ENCODE measurements around the gene AHCTF1. TPM values are rescaled to one million over a fixed set of nuclear protein-coding genes. Genes with fewer than 3 reads are reported as not detected.

Gene AHCTF1
- total and polyA plus RNA-seq, 9 of the 15 experiments (the other 6 are each of a cell fraction or from before 2014, with no cell fraction given) = 9.4 to 102 (median 47.6) TPM

DNA sequence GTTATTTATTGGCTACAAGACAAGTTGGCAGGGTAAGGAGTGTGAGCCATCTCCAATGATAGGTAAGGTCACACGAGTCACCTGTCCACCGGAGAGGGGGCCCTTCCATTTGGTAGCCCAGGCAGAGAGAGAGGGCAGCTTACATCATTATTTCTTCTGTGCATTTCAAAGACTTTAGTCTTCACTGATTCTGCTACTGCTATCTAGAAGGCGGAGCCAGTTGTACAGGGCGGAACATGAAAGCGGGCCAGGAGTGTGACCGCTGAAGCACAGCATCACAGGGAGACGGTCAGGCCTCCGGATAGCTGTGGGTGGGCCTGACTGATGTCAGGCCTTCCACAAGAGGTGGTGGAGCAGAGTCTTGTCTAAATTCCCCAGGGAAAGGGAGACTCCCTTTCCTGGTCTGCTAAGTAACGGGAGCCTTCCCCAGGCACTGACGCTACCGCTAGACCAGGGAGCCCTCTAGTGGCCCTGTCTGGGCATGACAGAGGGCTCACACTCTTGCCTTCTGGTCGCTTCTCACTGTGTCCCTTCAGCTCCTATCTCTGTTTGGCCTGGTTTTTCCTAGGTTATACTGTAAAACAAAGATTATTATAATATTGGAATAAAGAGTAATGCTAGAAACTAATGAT is 39.5 kb upstream of the AHCTF1 start:
- in situ Hi-C loops (cut with MboI) (no loop called here), intact Hi-C loops (cut with micrococcal nuclease) (loop anchor here (1.0 to 5.0 kb wide), 2 partner anchors 64 to 274 kb away; no protein-coding TSS in a partner anchor)
- Histone ChIP-seq H3K27me3 (ENCODE audit: control insufficient read depth in 2 of 2, insufficient read depth in 2 of 2, low read length in 2 of 2) (no peaks in the 10 kb centered on the region), H3K9me3 (replicated peaks; ENCODE audit: control insufficient read depth, insufficient read depth, low read depth, low read length) (peaks cover 9% of the 10 kb centered on the region), H3K27ac (ENCODE audit: extremely low read depth, low read depth, low read length) (no peak overlapping the region), H3K4me2 (ENCODE audit: insufficient read depth, low read length) (no peak overlapping the region), H3K9ac (ENCODE audit: insufficient read depth in 1 of 2, low read depth in 2 of 2, low read length in 2 of 2) (no peak overlapping the region), H3K9me1 (ENCODE audit: control insufficient read depth, insufficient read depth, low read length) (no peaks in the 10 kb centered on the region), H3K4me3 (no peak overlapping the region), H3K79me2 (ENCODE audit: control insufficient read depth, insufficient read depth, low read length) (no peaks in the 10 kb centered on the region), H3K4me1 (replicated peaks in 1 of 2; ENCODE audit: control insufficient read depth in 2 of 2, insufficient read depth in 2 of 2, low read length in 2 of 2) (no peaks in the 10 kb centered on the region), H4K20me1 (replicated peaks; ENCODE audit: control insufficient read depth, insufficient read depth, low read length) (no peaks in the 10 kb centered on the region), H3K36me3 (ENCODE audit: control insufficient read depth, insufficient read depth, low read length) (no peaks in the 10 kb centered on the region), H2AFZ (ENCODE audit: low read depth, low read length) (peak overlapping the region; percentile 43; the same call in 1 of the 2 replicates)
- 63% methylated on average over 12 of the region's 12 CpGs for WGBS (ENCODE audit: insufficient coverage, low coverage, missing lambda C conversion rate)
- ChIA-PET POLR2A (interaction anchor here (0.5 to 0.6 kb wide), 2 partner anchors 364 to 393 kb away, joined by 3 read pairs; no protein-coding TSS in a partner anchor), CTCF (ENCODE audit: low intra/inter-chr PET ratio) (interaction anchor here (0.7 kb wide), 1 partner anchor 527 kb away, joined by 3 read pairs; no protein-coding TSS in a partner anchor)
- no TSS peak for BruUV-seq (replicated peaks)
- ATAC-seq (peak; percentile 75), FAIRE-seq (peak; percentile 83), DNase-seq (ENCODE audit: extremely low read depth in 1 of 4, low spot score in 3 of 4) (peak in 2 of 4 experiments; percentile 25 to 72)
- TF ChIP-seq, protein P1, sequence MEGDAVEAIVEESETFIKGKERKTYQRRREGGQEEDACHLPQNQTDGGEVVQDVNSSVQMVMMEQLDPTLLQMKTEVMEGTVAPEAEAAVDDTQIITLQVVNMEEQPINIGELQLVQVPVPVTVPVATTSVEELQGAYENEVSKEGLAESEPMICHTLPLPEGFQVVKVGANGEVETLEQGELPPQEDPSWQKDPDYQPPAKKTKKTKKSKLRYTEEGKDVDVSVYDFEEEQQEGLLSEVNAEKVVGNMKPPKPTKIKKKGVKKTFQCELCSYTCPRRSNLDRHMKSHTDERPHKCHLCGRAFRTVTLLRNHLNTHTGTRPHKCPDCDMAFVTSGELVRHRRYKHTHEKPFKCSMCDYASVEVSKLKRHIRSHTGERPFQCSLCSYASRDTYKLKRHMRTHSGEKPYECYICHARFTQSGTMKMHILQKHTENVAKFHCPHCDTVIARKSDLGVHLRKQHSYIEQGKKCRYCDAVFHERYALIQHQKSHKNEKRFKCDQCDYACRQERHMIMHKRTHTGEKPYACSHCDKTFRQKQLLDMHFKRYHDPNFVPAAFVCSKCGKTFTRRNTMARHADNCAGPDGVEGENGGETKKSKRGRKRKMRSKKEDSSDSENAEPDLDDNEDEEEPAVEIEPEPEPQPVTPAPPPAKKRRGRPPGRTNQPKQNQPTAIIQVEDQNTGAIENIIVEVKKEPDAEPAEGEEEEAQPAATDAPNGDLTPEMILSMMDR (IDR thresholded peaks at IDR 0.05 in 2 of 3, conservative IDR thresholded peaks at IDR 0.05 in 1 of 3; ENCODE audit: insufficient read depth in 2 of 3, low read depth in 1 of 3, low read length in 3 of 3) = peak; percentile 78 to 88 (median 81)
- TF ChIP-seq, protein P2, sequence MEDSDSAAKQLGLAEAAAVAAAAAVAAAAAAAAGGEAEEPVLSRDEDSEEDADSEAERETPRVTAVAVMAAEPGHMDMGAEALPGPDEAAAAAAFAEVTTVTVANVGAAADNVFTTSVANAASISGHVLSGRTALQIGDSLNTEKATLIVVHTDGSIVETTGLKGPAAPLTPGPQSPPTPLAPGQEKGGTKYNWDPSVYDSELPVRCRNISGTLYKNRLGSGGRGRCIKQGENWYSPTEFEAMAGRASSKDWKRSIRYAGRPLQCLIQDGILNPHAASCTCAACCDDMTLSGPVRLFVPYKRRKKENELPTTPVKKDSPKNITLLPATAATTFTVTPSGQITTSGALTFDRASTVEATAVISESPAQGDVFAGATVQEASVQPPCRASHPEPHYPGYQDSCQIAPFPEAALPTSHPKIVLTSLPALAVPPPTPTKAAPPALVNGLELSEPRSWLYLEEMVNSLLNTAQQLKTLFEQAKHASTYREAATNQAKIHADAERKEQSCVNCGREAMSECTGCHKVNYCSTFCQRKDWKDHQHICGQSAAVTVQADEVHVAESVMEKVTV (CRISPR knock-in tag; IDR thresholded peaks at IDR 0.05) = peak; percentile 20; the same call in 1 of the 2 replicates
- TF ChIP-seq, protein P3, sequence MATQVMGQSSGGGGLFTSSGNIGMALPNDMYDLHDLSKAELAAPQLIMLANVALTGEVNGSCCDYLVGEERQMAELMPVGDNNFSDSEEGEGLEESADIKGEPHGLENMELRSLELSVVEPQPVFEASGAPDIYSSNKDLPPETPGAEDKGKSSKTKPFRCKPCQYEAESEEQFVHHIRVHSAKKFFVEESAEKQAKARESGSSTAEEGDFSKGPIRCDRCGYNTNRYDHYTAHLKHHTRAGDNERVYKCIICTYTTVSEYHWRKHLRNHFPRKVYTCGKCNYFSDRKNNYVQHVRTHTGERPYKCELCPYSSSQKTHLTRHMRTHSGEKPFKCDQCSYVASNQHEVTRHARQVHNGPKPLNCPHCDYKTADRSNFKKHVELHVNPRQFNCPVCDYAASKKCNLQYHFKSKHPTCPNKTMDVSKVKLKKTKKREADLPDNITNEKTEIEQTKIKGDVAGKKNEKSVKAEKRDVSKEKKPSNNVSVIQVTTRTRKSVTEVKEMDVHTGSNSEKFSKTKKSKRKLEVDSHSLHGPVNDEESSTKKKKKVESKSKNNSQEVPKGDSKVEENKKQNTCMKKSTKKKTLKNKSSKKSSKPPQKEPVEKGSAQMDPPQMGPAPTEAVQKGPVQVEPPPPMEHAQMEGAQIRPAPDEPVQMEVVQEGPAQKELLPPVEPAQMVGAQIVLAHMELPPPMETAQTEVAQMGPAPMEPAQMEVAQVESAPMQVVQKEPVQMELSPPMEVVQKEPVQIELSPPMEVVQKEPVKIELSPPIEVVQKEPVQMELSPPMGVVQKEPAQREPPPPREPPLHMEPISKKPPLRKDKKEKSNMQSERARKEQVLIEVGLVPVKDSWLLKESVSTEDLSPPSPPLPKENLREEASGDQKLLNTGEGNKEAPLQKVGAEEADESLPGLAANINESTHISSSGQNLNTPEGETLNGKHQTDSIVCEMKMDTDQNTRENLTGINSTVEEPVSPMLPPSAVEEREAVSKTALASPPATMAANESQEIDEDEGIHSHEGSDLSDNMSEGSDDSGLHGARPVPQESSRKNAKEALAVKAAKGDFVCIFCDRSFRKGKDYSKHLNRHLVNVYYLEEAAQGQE (IDR thresholded peaks at IDR 0.05; ENCODE audit: borderline replicate concordance) = peak; percentile 54; the same call in 1 of the 2 replicates
- TF ChIP-seq, protein P3 (CRISPR knock-in tag; IDR thresholded peaks at IDR 0.05; ENCODE audit: low read depth) = no peak
- TF ChIP-seq, protein P4, sequence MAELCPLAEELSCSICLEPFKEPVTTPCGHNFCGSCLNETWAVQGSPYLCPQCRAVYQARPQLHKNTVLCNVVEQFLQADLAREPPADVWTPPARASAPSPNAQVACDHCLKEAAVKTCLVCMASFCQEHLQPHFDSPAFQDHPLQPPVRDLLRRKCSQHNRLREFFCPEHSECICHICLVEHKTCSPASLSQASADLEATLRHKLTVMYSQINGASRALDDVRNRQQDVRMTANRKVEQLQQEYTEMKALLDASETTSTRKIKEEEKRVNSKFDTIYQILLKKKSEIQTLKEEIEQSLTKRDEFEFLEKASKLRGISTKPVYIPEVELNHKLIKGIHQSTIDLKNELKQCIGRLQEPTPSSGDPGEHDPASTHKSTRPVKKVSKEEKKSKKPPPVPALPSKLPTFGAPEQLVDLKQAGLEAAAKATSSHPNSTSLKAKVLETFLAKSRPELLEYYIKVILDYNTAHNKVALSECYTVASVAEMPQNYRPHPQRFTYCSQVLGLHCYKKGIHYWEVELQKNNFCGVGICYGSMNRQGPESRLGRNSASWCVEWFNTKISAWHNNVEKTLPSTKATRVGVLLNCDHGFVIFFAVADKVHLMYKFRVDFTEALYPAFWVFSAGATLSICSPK (IDR thresholded peaks at IDR 0.05; ENCODE audit: borderline replicate concordance) = no peak

Data from K562 (cell line).